HepG2 (cell line): ENCODE measurements around the gene PYGL. TPM values are rescaled to one million over a fixed set of nuclear protein-coding genes. Genes with fewer than 3 reads are reported as not detected.

Experiments used
- DMTF1 ChIP-seq: sonication (generic); formaldehyde crosslinking; IDR thresholded peaks from 2 replicates; pipeline ENCODE4 v1.4.0; 2020; ENCODE audit warnings: mild to moderate bottlenecking, missing genetic modification reagents
- FOXA3 ChIP-seq: IDR thresholded peaks from 2 replicates; pipeline ENCODE4 v1.6.1; 2016; ENCODE audit warnings: missing genetic modification reagents, missing compliant biosample characterization
- GRHL1 ChIP-seq: sonication (generic); formaldehyde crosslinking; conservative IDR thresholded peaks from 2 replicates; pipeline ENCODE4 v1.8.0; 2022; ENCODE audit warnings: missing genetic modification reagents
- HDAC2 ChIP-seq: sonication (generic); formaldehyde crosslinking; IDR thresholded peaks from 2 replicates; pipeline ENCODE4 v1.4.0; 2020; ENCODE audit warnings: missing genetic modification reagents
- NR2F2 ChIP-seq: IDR thresholded peaks from 2 replicates; pipeline ENCODE4 v1.6.1; 2012; ENCODE audit warnings: low read depth, inconsistent platforms, borderline replicate concordance
- PAWR ChIP-seq: sonication (generic); formaldehyde crosslinking; IDR thresholded peaks from 2 replicates; pipeline ENCODE4 v1.4.0; 2020; ENCODE audit warnings: missing genetic modification reagents, mild to moderate bottlenecking, borderline replicate concordance
- PHB2 ChIP-seq: fragments of 450-650 bp; IDR thresholded peaks from 2 replicates; pipeline ENCODE4 v1.6.1; 2018; ENCODE audit not compliant: partially characterized antibody
- ZBTB39 ChIP-seq: sonication (generic); formaldehyde crosslinking; IDR thresholded peaks from 2 replicates; pipeline ENCODE4 v1.5.0; 2020; ENCODE audit warnings: missing genetic modification reagents
- ZBTB7B ChIP-seq: sonication (generic); formaldehyde crosslinking; IDR thresholded peaks from 2 replicates; pipeline ENCODE4 v1.4.0; 2020; ENCODE audit warnings: missing genetic modification reagents
- ZIK1 ChIP-seq: sonication (generic); formaldehyde crosslinking; IDR thresholded peaks from 2 replicates; pipeline ENCODE4 v1.5.0; 2020; ENCODE audit warnings: mild to moderate bottlenecking, low read depth, missing genetic modification reagents, borderline replicate concordance
- ZNF136 ChIP-seq: sonication (generic); formaldehyde crosslinking; IDR thresholded peaks from 2 replicates; pipeline ENCODE4 v1.8.1; 2022; ENCODE audit warnings: low read depth, mild to moderate bottlenecking, moderate library complexity, missing genetic modification reagents
- ZNF383 ChIP-seq: sonication (generic); formaldehyde crosslinking; IDR thresholded peaks from 2 replicates; pipeline ENCODE4 v1.4.0; 2020; ENCODE audit warnings: missing genetic modification reagents, mild to moderate bottlenecking, borderline replicate concordance
- ZNF407 ChIP-seq: sonication (generic); formaldehyde crosslinking; IDR thresholded peaks from one replicate; pipeline ENCODE4 v1.5.1; 2020; ENCODE audit warnings: mild to moderate bottlenecking, missing genetic modification reagents; ENCODE audit errors: not compliant biosample characterization
- ZNF562 ChIP-seq: sonication (generic); formaldehyde crosslinking; IDR thresholded peaks from 2 replicates; pipeline ENCODE4 v1.8.0; 2022; ENCODE audit warnings: missing genetic modification reagents, borderline replicate concordance
- polyA plus RNA-seq, 8 experiments: library from polyadenylated mRNA; depleted of rRNA in 3 of 8; stranded (reverse) in 7 of 8; unstranded in 1 of 8; fragments of >200 nt; fragmentation: Illumina TruSeq in 4 of 8; extraction: Trizol in 4 of 8; gene quantifications; 2 replicates each; pipeline versions ENCODE4 v1.2.1 to v1.2.3, GENCODE V29; 2011 to 2016; ENCODE audit warnings: low read depth in 4 of 8, missing spikeins in 1 of 8, mixed read lengths in 1 of 8; ENCODE audit not compliant: insufficient read depth in 1 of 8
- total RNA-seq, 5 experiments: library from RNA; depleted of rRNA; stranded (reverse); fragments of >200 nt; fragmentation: Illumina TruSeq; extraction: Trizol; gene quantifications; 2 replicates each; pipeline ENCODE4 v1.2.3, GENCODE V29; 2016; ENCODE audit warnings: low read depth in 1 of 5

Gene PYGL
- total and polyA plus RNA-seq, 2 of the 13 experiments (the other 11 are each of a cell fraction or from before 2014, with no cell fraction given) = 98.4 to 110 TPM

- peak; percentile 52; the same call in 1 of the 2 replicates for TF ChIP-seq ZBTB39 (CRISPR knock-in tag)
- TF ChIP-seq ZNF407 = no peak
- TF ChIP-seq GRHL1 (CRISPR knock-in tag) = no peak
- TF ChIP-seq ZNF136 (CRISPR knock-in tag) = no peak; the same call in 1 of the 2 replicates
- no peak for TF ChIP-seq DMTF1 (CRISPR knock-in tag)
- no peak for TF ChIP-seq NR2F2
- TF ChIP-seq ZNF383 (CRISPR knock-in tag) = no peak
- peak; percentile 49; the same call in 1 of the 2 replicates for TF ChIP-seq ZBTB7B (CRISPR knock-in tag)
- TF ChIP-seq ZIK1 (CRISPR knock-in tag) = peak; percentile 66; the same call in 1 of the 2 replicates
- no peak; the same call in 1 of the 2 replicates for TF ChIP-seq HDAC2 (CRISPR knock-in tag)
- no peak for TF ChIP-seq PAWR (CRISPR knock-in tag)
- TF ChIP-seq FOXA3 (CRISPR knock-in tag) = peak; percentile 27; the same call in 1 of the 2 replicates
- no peak for TF ChIP-seq ZNF562 (CRISPR knock-in tag)
- no peak for TF ChIP-seq PHB2
These were observed at the start of gene PYGL (continued) for GRCh38 chr14:50943943-50944646.
